Right hindlimb (tissue), 1 donor: ENCODE results near the gene SHISA5.
"Not testable (repeated sequence)": the region's sequence is repeated elsewhere in the genome, so short reads cannot be mapped to it uniquely, and the experiment has no call there.

Experiments used
- DNase-seq: peaks from one replicate; pipeline ENCODE4 v3.0.0-alpha.2; 2018

Gene SHISA5

GRCh38 chr3:48476426-48477053, 27.4 kb downstream of the SHISA5 start:
- DNase-seq = no peak

GRCh38 chr3:48475188-48475587, 28.8 kb downstream of the SHISA5 start:
- DNase-seq = no peak

GRCh38 chr3:48474619-48475018, 29.4 kb downstream of the SHISA5 start:
- no peak for DNase-seq

GRCh38 chr3:48474031-48474430, 29.9 kb downstream of the SHISA5 start:
- DNase-seq = not testable (repeated sequence)

DNA sequence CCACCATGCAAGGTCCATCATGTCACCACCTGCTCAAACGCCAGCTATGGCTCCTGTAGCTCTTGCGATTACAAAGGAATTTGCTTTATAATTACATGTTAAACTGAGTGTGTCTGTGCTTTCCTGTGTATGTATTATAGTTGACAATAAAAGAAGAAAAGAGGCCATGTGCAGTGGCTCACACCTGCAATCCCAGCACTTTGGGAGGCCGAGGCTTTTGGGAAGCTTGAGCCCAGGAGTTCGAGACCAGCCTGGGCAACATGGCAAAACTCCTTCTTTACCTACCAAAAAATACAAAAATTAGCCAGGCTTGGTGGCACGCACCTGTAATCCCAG, 30.4 kb downstream of the SHISA5 start:
- no peak for DNase-seq

- peak; percentile 93 for DNase-seq
Measured at GRCh38 chr3:48472923-48473616, 30.9 kb downstream of the SHISA5 start.

GRCh38 chr3:48472673-48472922, 31.4 kb downstream of the SHISA5 start:
- no peak for DNase-seq

DNA sequence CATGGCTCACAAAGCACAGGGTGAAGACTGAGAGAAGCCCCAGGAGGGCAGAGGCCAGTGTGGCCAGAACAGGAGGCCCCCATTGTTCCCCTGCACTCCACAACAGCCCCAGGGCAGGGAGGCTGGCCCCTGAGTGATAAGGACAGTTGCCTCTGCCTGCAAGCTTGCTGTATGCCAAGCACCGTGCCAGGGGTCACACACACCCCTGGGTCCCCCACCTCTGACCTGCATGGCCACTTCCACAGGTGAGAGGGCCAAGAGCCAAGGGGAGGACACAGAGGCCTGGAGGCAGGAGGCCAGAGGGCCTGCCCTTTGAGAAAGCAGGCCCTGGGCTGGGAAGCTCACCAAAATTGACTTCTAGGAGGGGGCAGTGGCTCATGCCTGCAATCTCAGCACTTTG, 33.7 kb downstream of the SHISA5 start:
- DNase-seq = no peak

GRCh38 chr3:48469046-48469915, 34.7 kb downstream of the SHISA5 start:
- no peak for DNase-seq

DNA sequence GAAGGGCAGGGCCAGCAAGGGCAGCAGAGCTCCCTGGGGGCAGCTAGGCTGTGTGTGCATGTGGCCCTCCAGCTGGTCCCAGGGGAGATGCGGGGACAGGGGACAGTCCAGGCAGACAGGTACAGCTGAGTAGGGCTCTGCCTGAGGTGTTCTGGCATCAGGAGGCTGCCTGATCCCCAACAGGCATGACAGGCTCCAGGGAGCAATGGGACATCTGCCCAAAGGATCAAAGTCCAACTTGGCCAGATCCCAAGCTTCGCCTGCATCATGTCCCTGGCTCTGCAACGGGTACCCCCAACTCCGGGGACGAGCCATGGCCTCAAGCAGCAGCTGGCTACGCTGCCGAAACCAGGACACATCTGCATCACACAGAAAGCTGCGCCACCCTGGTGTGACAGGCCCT, 35.6 kb downstream of the SHISA5 start:
- DNase-seq = no peak

GRCh38 chr3:48467473-48468267, 36.3 kb downstream of the SHISA5 start:
- DNase-seq = no peak

GRCh38 chr3:48467110-48467454, 36.9 kb downstream of the SHISA5 start:
- DNase-seq = no peak

GRCh38 chr3:48466386-48467109, 37.4 kb downstream of the SHISA5 start:
- DNase-seq = no peak

GRCh38 chr3:48465531-48466378, 38.2 kb downstream of the SHISA5 start:
- peak; percentile 98 for DNase-seq

- DNase-seq = no peak
Measured at GRCh38 chr3:48465237-48465530, 38.8 kb downstream of the SHISA5 start.

DNA sequence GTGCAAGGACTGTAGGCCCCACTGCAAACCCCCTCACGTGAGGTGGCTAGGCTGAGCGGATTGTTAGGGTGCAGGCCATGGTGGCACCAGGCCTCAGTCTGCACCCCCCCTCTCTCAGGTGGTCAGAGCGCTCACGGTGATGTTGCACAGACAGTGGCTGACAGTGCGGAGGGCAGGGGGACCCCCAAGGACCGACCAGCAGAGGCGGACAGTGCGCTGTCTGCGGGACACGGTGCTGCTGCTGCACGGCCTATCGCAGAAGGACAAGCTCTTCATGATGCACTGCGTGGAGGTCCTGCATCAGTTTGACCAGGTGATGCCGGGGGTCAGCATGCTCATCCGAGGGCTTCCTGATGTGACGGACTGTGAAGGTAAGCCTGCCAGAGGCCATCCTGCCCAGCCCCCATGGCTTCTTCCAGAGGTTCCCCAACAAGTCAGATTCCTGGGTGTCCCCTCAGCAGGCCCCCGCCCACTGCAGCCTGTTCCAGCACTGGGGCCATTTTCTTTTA, 39.2 kb downstream of the SHISA5 start:
- no peak for DNase-seq

DNA sequence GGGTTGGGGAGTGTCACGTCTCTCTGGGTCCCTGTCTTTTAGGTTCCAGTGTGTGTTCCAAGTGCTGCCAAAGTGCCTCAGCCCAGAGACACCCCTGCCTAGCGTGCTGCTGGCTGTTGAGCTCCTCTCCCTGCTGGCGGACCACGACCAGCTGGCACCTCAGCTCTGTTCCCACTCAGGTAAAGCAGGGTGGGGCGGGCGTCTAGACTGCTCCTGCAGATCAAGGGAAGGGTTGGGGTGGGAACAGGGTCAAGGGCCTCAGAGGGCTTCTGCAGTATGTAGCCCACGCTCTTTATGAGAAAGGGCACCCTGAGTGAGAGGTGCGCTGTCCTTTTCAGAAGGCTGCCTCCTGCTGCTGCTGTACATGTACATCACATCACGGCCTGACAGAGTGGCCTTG, 40.3 kb downstream of the SHISA5 start:
- no peak for DNase-seq

GRCh38 chr3:48461767-48462166, 42.2 kb downstream of the SHISA5 start:
- not testable (repeated sequence) for DNase-seq

- DNase-seq = no peak
Measured at GRCh38 chr3:48460517-48460902, 43.5 kb downstream of the SHISA5 start.

GRCh38 chr3:48459773-48460516, 44.0 kb downstream of the SHISA5 start:
- no peak for DNase-seq

DNA sequence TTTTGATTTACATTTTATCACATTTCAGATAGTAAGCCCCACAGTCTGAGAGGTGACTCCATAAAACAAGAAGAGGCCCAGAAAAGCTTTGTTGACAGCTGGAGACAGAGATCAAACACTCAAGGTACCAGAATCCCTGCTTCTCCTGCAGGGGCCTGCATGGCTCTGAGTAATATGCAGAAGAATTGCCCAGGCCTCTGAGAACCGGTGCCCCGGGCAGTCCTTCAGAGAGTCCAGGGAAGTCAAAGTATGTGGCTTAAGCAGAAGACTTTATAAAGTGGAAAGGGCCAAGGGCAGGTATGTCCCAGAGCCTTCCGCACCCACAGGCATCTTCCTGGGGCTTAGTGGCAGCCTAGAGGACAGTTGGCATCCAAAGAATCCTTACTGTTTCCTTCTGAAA, 44.6 kb downstream of the SHISA5 start:
- DNase-seq = no peak
